Subcutaneous preadipocyte (primary cell): ENCODE results near the gene FAM204A. TPM values are rescaled to one million over a fixed set of nuclear protein-coding genes. Genes with fewer than 3 reads are reported as not detected.

Experiments used
- total RNA-seq: library from RNA; depleted of rRNA; stranded (reverse); fragments of >200 nt; gene quantifications from 2 replicates; pipeline ENCODE4 v1.2.3, GENCODE V29; 2012

The FAM204A gene
- 37.1 and 43.0 TPM in 2 replicates for total RNA-seq

DNA sequence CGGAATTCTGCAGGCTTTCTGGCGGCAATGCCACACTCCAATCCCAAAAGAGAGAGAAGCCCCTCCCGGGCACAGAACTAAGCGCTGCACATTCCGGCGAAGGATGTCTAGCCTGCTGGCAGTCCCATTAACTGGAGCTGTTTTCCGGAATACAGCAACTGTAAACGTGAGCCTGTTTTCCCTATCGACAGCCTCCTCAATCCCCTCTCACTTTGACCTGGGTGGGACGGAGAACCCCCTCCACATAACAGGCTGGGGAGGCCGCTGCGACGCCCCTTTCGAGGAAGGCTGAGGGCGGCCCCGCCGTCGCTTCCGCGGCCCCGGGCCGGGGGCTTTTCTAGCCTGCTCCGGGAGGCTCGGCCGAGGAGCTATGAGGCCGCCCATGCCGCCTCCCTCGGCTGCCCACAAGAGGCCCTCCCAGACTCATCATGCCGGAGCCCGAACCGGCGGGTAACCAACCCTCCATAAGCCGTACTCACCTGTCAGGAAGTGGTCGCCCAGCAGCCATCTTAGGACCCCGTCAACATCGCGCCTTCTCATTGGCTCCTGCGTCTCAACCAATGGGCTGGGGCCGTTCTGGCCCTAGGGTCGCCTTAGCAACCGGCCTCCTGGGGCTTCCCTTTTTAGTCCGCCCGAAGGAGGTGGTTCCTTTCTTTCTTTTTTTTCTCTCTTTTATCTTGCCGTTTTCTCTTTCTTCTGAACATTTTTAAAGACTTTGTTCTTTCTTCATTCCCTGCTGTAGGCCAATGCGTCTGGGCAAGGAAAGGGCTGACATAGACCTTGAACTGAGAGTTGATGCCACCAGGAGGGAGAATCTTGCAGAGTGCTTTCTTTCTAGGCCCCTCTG, at the start of gene FAM204A:
Gene FAM204A (minus strand): TSS at position 534 of the 847 bp plus-strand sequence. CDS start 5,909 bp downstream, outside the sequence.

